ENCODE data around the gene ADAMTS12. TPM values are rescaled to one million over a fixed set of nuclear protein-coding genes. Genes with fewer than 3 reads are reported as not detected.

ADAMTS12 gene
- total RNA-seq, 2 experiments from 2014 or later = not detected

DNA sequence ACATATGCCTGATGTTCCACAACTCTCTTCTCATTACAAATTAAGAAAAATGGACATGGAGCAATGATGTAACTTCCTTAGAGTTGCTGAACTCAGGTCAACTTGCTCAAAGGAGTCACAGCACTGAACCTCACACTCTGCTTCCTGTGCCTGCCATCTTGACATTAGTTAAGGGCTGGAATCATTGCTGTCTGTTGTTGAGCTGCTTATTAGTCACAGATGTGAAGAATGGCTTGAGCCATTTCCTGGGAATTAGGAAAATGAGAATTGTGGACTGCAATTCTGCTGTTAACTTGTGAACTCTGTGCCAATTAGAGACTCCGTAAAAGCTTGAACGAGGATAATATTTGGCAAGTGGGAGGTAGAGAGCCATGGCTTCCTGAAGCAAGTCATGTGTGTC is 212.0 kb downstream of the ADAMTS12 start:
- Histone ChIP-seq H3K27ac (ENCODE audit: low read depth, low read length, poor library complexity, severe bottlenecking) (no peak overlapping the region), H3K9me2 (ENCODE audit: insufficient read depth, low read length) (no peaks in the 10 kb centered on the region), H3K36me3 (ENCODE audit: insufficient read depth, low read length) (no peaks in the 10 kb centered on the region), H3K9me3 (ENCODE audit: low read length) (no peaks in the 10 kb centered on the region), H3K79me2 (ENCODE audit: insufficient read depth, low read depth, low read length) (no peaks in the 10 kb centered on the region), H2AFZ (ENCODE audit: low read length) (no peak overlapping the region), H3K4me1 (ENCODE audit: insufficient read depth, low read length, poor library complexity, severe bottlenecking) (peaks cover 11% of the 10 kb centered on the region), H4K20me1 (ENCODE audit: insufficient read depth, low read length) (no peaks in the 10 kb centered on the region), H3K4me3 (ENCODE audit: low read depth, low read length, poor library complexity, severe bottlenecking) (no peak overlapping the region), H3K4me2 (ENCODE audit: low read length) (no peak overlapping the region)
- intact Hi-C loops (cut with micrococcal nuclease; ENCODE audit: unreplicated experiment) = no loop called here
- no peak for TF ChIP-seq CTCF (conservative IDR thresholded peaks at IDR 0.05; ENCODE audit: low read length)
- no peak for TF ChIP-seq EZH2phosphoT487 (IDR thresholded peaks at IDR 0.05; ENCODE audit: borderline replicate concordance, low read depth, low read length)
- ChIA-PET CTCF (ENCODE audit: unreplicated experiment) (no interaction called here), POLR2A (interaction anchor here (0.6 kb wide), 1 partner anchor 235 kb away, joined by 3 read pairs; no protein-coding TSS in a partner anchor)
- no TSS peak for BruUV-seq (replicated peaks)
- no peak for DNase-seq (ENCODE audit: low spot score)

- CTCF ChIA-PET (ENCODE audit: unreplicated experiment) = no interaction called here
- Histone ChIP-seq H3K4me1 (ENCODE audit: insufficient read depth, low read length, poor library complexity, severe bottlenecking) (peaks cover 11% of the 10 kb centered on the region), H3K4me3 (ENCODE audit: low read depth, low read length, poor library complexity, severe bottlenecking) (no peak overlapping the region), H3K9me3 (ENCODE audit: low read length) (no peaks in the 10 kb centered on the region), H3K4me2 (ENCODE audit: low read length) (0 out of 2 replicates have a peak overlapping the region, but pooled peaks have one; percentile 9), H3K36me3 (ENCODE audit: insufficient read depth, low read length) (no peaks in the 10 kb centered on the region), H3K9me2 (ENCODE audit: insufficient read depth, low read length) (no peaks in the 10 kb centered on the region), H4K20me1 (ENCODE audit: insufficient read depth, low read length) (no peaks in the 10 kb centered on the region), H3K79me2 (ENCODE audit: insufficient read depth, low read depth, low read length) (no peaks in the 10 kb centered on the region), H2AFZ (ENCODE audit: low read length) (no peak overlapping the region), H3K27ac (ENCODE audit: low read depth, low read length, poor library complexity, severe bottlenecking) (no peak overlapping the region)
- POLR2A ChIA-PET = interaction anchor here (0.7 to 1.8 kb wide), 3 partner anchors 8 to 1305 kb away, joined by 3 to 4 read pairs (median 3); no protein-coding TSS in a partner anchor
- BruUV-seq (replicated peaks) = no TSS peak
- DNase-seq (ENCODE audit: low spot score) = peak; percentile 9
- TF ChIP-seq EZH2phosphoT487 (IDR thresholded peaks at IDR 0.05; ENCODE audit: borderline replicate concordance, low read depth, low read length) (no peak), CTCF (conservative IDR thresholded peaks at IDR 0.05; ENCODE audit: low read length) (no peak)
- intact Hi-C loops (cut with micrococcal nuclease; ENCODE audit: unreplicated experiment) = no loop called here
Observed at GRCh38 chr5:33675958-33676464, 215.8 kb downstream of the ADAMTS12 start.

GRCh38 chr5:33671700-33672291 is 220.0 kb downstream of the ADAMTS12 start:
- H3K4me2 ChIP-seq (ENCODE audit: low read length) = no peak overlapping the region
- no peaks in the 10 kb centered on the region for H3K36me3 ChIP-seq (ENCODE audit: insufficient read depth, low read length)
- H3K4me3 ChIP-seq (ENCODE audit: low read depth, low read length, poor library complexity, severe bottlenecking) = no peak overlapping the region
- TF ChIP-seq CTCF (conservative IDR thresholded peaks at IDR 0.05; ENCODE audit: low read length) = no peak
- H3K9me2 ChIP-seq (ENCODE audit: insufficient read depth, low read length) = no peaks in the 10 kb centered on the region
- ChIA-PET POLR2A (no interaction called here), CTCF (ENCODE audit: unreplicated experiment) (no interaction called here)
- no peak overlapping the region for H3K27ac ChIP-seq (ENCODE audit: low read depth, low read length, poor library complexity, severe bottlenecking)
- H2AFZ ChIP-seq (ENCODE audit: low read length) = no peak overlapping the region
- no peaks in the 10 kb centered on the region for H3K9me3 ChIP-seq (ENCODE audit: low read length)
- BruUV-seq (replicated peaks) = no TSS peak
- peaks cover 11% of the 10 kb centered on the region for H3K4me1 ChIP-seq (ENCODE audit: insufficient read depth, low read length, poor library complexity, severe bottlenecking)
- intact Hi-C loops (cut with micrococcal nuclease; ENCODE audit: unreplicated experiment) = no loop called here
- H3K79me2 ChIP-seq (ENCODE audit: insufficient read depth, low read depth, low read length) = no peaks in the 10 kb centered on the region
- DNase-seq (ENCODE audit: low spot score) = no peak
- H4K20me1 ChIP-seq (ENCODE audit: insufficient read depth, low read length) = no peaks in the 10 kb centered on the region

Data from OCI-LY7 (cell line).